T-cell (primary cell): ENCODE results near the gene AIRE. TPM values are rescaled to one million over a fixed set of nuclear protein-coding genes. Genes with fewer than 3 reads are reported as not detected.
"Not testable (repeated sequence)": the region's sequence is repeated elsewhere in the genome, so short reads cannot be mapped to it uniquely, and the experiment has no call there.

Experiments
- ATAC-seq, 4 experiments: fragments of 200-7000 bp in 3 of 4; fragments of 150-1000 bp in 1 of 4; cut with Tn5 transposase; replicated peaks in 1 of 4; 1 replicate in 3 of 4; 2 replicates in 1 of 4; pipeline ENCODE4 v1.10.0; 2021; ENCODE audit warnings: moderate library complexity in 3 of 4, mild to moderate bottlenecking in 2 of 4, moderate number of reproducible peaks in 1 of 4
- CTCF ChIA-PET, 2 donors: fragments of 300-600 bp; sonication (Branson Sonifier 250); formaldehyde crosslinking; loops; one replicate each; lab custom pipeline; 2022; ENCODE audit warnings: antibody characterized with exemption in 2 of 2; lab: Charles Lee
- POLR2A ChIA-PET, 2 donors: fragments of 300-600 bp; sonication (Branson Sonifier 250); formaldehyde crosslinking; loops; one replicate each; lab custom pipeline; 2022; ENCODE audit warnings: antibody characterized with exemption in 2 of 2; lab: Charles Lee
- DNase-seq, 35 experiments: peaks; one replicate each; pipeline versions ENCODE4 v3.0.0 to v3.0.0-alpha.2; 2013 to 2023
- H3K27ac ChIP-seq: one replicate; pipeline ENCODE4 v1.5.1; 2013; ENCODE audit warnings: low read length
- H3K27me3 ChIP-seq, 2 experiments: replicated peaks in 1 of 2; 1 replicate in 1 of 2; 2 replicates in 1 of 2; pipeline versions ENCODE4 v1.6.1 to v1.7.0; 2013; ENCODE audit warnings: low read length in 1 of 2, mixed read lengths in 1 of 2; ENCODE audit not compliant: control insufficient read depth in 2 of 2, insufficient read depth in 2 of 2; ENCODE audit errors: extremely low read depth in 1 of 2
- H3K36me3 ChIP-seq, 2 donors: 1 replicate in 1 of 2; 2 replicates in 1 of 2; pipeline versions ENCODE4 v1.6.1 to v1.7.0; 2013; ENCODE audit warnings: low read length in 1 of 2; ENCODE audit not compliant: control insufficient read depth in 2 of 2, insufficient read depth in 1 of 2; ENCODE audit errors: extremely low read depth in 1 of 2
- H3K4me1 ChIP-seq, 2 experiments: 1 replicate in 1 of 2; 2 replicates in 1 of 2; pipeline versions ENCODE4 v1.6.1 to v1.7.0; 2013; ENCODE audit warnings: low read length in 2 of 2, mixed read lengths in 1 of 2; ENCODE audit not compliant: insufficient read depth in 2 of 2, control insufficient read depth in 1 of 2; ENCODE audit errors: extremely low read depth in 1 of 2
- H3K4me3 ChIP-seq, 2 donors: 1 replicate in 1 of 2; 2 replicates in 1 of 2; pipeline versions ENCODE4 v1.5.1 to v1.7.0; 2013; ENCODE audit warnings: mild to moderate bottlenecking in 2 of 2, low read length in 1 of 2, moderate library complexity in 1 of 2; ENCODE audit not compliant: control insufficient read depth in 1 of 2; ENCODE audit errors: extremely low read depth in 1 of 2
- H3K9me3 ChIP-seq: 2 replicates; pipeline ENCODE4 v1.7.0; 2013
- H3K27ac Mint-ChIP-seq, 2 donors: one replicate each; pipeline ENCODE4 v1.8.0; 2020 to 2021; ENCODE audit warnings: mild to moderate bottlenecking in 2 of 2, mixed read lengths in 2 of 2
- H3K27me3 Mint-ChIP-seq, 2 donors: one replicate each; pipeline ENCODE4 v1.8.0; 2021 to 2022; ENCODE audit warnings: mixed read lengths in 2 of 2
- H3K36me3 Mint-ChIP-seq: one replicate; pipeline ENCODE4 v1.8.0; 2021; ENCODE audit warnings: mixed read lengths
- H3K4me1 Mint-ChIP-seq, 3 donors: one replicate each; pipeline ENCODE4 v1.8.0; 2020 to 2022; ENCODE audit warnings: mixed read lengths in 3 of 3, mild to moderate bottlenecking in 1 of 3
- H3K4me3 Mint-ChIP-seq, 3 donors: one replicate each; pipeline ENCODE4 v1.8.0; 2020 to 2022; ENCODE audit warnings: mild to moderate bottlenecking in 3 of 3, mixed read lengths in 3 of 3, moderate library complexity in 3 of 3
- H3K9me3 Mint-ChIP-seq, 3 donors: one replicate each; pipeline ENCODE4 v1.8.0; 2020 to 2022; ENCODE audit warnings: mixed read lengths in 3 of 3
- WGBS: methylation state at CpG from one replicate; pipeline ENCODE4 v1.1.5; 2013; ENCODE audit warnings: missing lambda C conversion rate; ENCODE audit not compliant: insufficient coverage; 5-methylcytosine and 5-hydroxymethylcytosine counted together
- total RNA-seq, 35 experiments: library from RNA in 6 of 35; stranded (reverse) in 6 of 35; fragments of 120-200 nt in 1 of 35; gene quantifications; one replicate each; pipeline versions ENCODE4 v1.2.1 to v1.2.4 and lab custom pipeline; 2013 to 2026

AIRE gene
- total RNA-seq, 5 donors from 2014 or later (not counting 1 experiment from before 2014, with no cell fraction given), result 0.10 to 1.2 (median 0.47) TPM; not detected in 1

DNA sequence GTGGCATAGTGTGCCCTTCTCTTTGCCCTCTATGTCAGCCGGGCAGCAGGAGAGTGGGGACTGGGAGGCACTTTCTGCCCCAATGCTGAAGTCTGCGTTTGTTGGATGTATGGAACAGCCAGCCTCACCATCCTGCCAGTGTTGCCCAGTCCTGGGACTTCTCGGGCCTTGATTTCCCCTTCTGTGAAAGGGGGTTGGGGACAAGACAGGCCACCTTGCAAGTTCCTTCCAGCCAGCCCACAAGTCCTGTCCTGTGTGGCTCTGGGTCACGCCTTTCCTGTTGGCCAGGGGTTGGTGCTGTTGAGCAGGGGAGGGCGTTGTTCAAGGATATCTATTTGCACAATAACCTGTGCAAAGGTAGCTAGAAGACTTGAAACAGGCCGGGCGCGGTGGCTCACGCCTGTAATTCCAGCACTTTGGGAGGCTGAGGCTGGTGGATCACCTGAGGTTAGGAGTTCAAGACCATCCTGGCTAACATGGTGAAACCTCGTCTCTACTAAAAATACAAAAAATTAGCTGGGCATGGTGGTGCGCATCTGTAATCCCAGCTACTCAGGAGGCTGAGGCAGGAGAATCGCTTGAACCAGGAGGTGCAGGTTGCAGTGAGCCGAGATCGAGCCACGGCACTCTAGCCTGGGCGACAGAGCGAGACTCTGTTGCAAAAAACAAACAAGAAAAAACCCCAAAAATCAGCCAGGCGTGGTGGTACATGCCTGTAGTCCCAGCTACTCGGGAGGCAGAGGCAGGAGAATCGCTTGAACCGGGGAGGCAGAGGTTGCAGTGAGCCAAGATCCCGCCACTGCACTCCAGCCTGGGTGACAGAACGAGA is 17.1 kb downstream of the AIRE start:
- peaks cover 50 to 63% (median 55%) of the 10 kb centered on the region in 3 donors for H3K4me1 Mint-ChIP-seq
- H3K9me3 Mint-ChIP-seq, H3K27me3 Mint-ChIP-seq, ATAC-seq, H3K36me3 Mint-ChIP-seq, H3K27me3 ChIP-seq, H3K9me3 ChIP-seq, H3K27ac ChIP-seq, H3K4me3 ChIP-seq, DNase-seq, POLR2A ChIA-PET: not testable (repeated sequence)
- Histone ChIP-seq H3K4me1 (peaks cover 15 to 61% of the 10 kb centered on the region in 2 experiments), H3K36me3 (peaks cover 4 to 16% of the 10 kb centered on the region in 2 donors)
- peak overlapping the region; percentile 41 to 83 (median 61) for H3K4me3 Mint-ChIP-seq
- WGBS, result 92% methylated on average over 9 of the region's 23 CpGs
- H3K27ac Mint-ChIP-seq, result peak overlapping the region; percentile 64 to 72
- CTCF ChIA-PET, result interaction anchor here in 1 of 2 donors (0.9 kb wide), 1 partner anchor 219 kb away, joined by 3 read pairs; no protein-coding TSS in a partner anchor

GRCh38 chr21:44303490-44303981 is 17.9 kb downstream of the AIRE start:
- peaks cover 4 to 22% of the 10 kb centered on the region in 2 donors for H3K36me3 ChIP-seq
- Mint-ChIP-seq H3K27me3 (no peaks in the 10 kb centered on the region), H3K27ac (peak overlapping the region; percentile 89 to 90), H3K4me1 (peaks cover 42 to 61% (median 50%) of the 10 kb centered on the region in 3 donors), H3K9me3 (no peaks in the 10 kb centered on the region), H3K36me3 (peaks cover 3% of the 10 kb centered on the region), H3K4me3 (peak overlapping the region; percentile 41 to 83 (median 67))
- ChIA-PET POLR2A (no interaction called here), CTCF (interaction anchor here in 1 of 2 donors (0.9 kb wide), 1 partner anchor 220 kb away, joined by 3 read pairs; no protein-coding TSS in a partner anchor)
- 94% methylated on average over 7 of the region's 12 CpGs for WGBS
- no peaks in the 10 kb centered on the region for H3K27me3 ChIP-seq
- DNase-seq (peak in 2 of 35 experiments; percentile 23 to 25), ATAC-seq (no peak)
- peaks cover 13 to 55% of the 10 kb centered on the region in 2 experiments for H3K4me1 ChIP-seq
- no peaks in the 10 kb centered on the region for H3K9me3 ChIP-seq
- no peak overlapping the region for H3K27ac ChIP-seq
- H3K4me3 ChIP-seq, result no peak overlapping the region

- H3K27ac ChIP-seq, result no peak overlapping the region
- ATAC-seq (no peak), DNase-seq (no peak)
- ChIA-PET POLR2A (no interaction called here), CTCF (no interaction called here)
- no peaks in the 10 kb centered on the region for H3K27me3 Mint-ChIP-seq
- no peaks in the 10 kb centered on the region for H3K9me3 Mint-ChIP-seq
- H3K36me3 Mint-ChIP-seq, result peaks cover 3% of the 10 kb centered on the region
- H3K27ac Mint-ChIP-seq, result peak overlapping the region in 1 of 2 donors; percentile 90
- peak overlapping the region in 2 of 3 donors; percentile 41 to 83 for H3K4me3 Mint-ChIP-seq
- H3K27me3 ChIP-seq, result no peaks in the 10 kb centered on the region
- peaks cover 13 to 52% of the 10 kb centered on the region in 2 experiments for H3K4me1 ChIP-seq
- no peak overlapping the region for H3K4me3 ChIP-seq
- peaks cover 6 to 22% of the 10 kb centered on the region in 2 donors for H3K36me3 ChIP-seq
- WGBS, result 95% methylated on average over 14 of the region's 16 CpGs
- peaks cover 38 to 57% (median 47%) of the 10 kb centered on the region in 3 donors for H3K4me1 Mint-ChIP-seq
- no peaks in the 10 kb centered on the region for H3K9me3 ChIP-seq
These were observed 18.4 kb downstream of the AIRE start for GRCh38 chr21:44304011-44304616.

- no peaks in the 10 kb centered on the region for H3K27me3 ChIP-seq
- POLR2A ChIA-PET, result no interaction called here
- peaks cover 3% of the 10 kb centered on the region for H3K36me3 Mint-ChIP-seq
These were observed 19.2 kb downstream of the AIRE start for GRCh38 chr21:44304877-44305293.

GRCh38 chr21:44305691-44306090 is 20.0 kb downstream of the AIRE start:
- Histone ChIP-seq H3K27ac (no peak overlapping the region), H3K9me3 (no peaks in the 10 kb centered on the region), H3K4me1 (peaks cover 12 to 44% of the 10 kb centered on the region in 2 experiments), H3K27me3 (no peaks in the 10 kb centered on the region), H3K36me3 (peaks cover 12 to 29% of the 10 kb centered on the region in 2 donors), H3K4me3 (no peak overlapping the region)
- POLR2A ChIA-PET, result no interaction called here
- 84% methylated on average over 8 of the region's 9 CpGs for WGBS
- Mint-ChIP-seq H3K4me1 (peaks cover 38 to 51% (median 43%) of the 10 kb centered on the region in 3 donors), H3K27me3 (no peaks in the 10 kb centered on the region), H3K4me3 (no peak overlapping the region), H3K27ac (no peak overlapping the region), H3K36me3 (peaks cover 3% of the 10 kb centered on the region), H3K9me3 (no peaks in the 10 kb centered on the region)
- DNase-seq (no peak), ATAC-seq (no peak)
- CTCF ChIA-PET, result no interaction called here

More at GRCh38 chr21:44304877-44305293, 19.2 kb downstream of the AIRE start:
- H3K27ac Mint-ChIP-seq, result peak overlapping the region; percentile 65 to 69
- H3K4me1 Mint-ChIP-seq, result peaks cover 38 to 53% (median 44%) of the 10 kb centered on the region in 3 donors
- ATAC-seq, result peak in 1 of 4 experiments; percentile 58
- H3K9me3 Mint-ChIP-seq, result no peaks in the 10 kb centered on the region
- Histone ChIP-seq H3K36me3 (peaks cover 8 to 22% of the 10 kb centered on the region in 2 donors), H3K9me3 (no peaks in the 10 kb centered on the region), H3K4me3 (no peak overlapping the region), H3K27ac (no peak overlapping the region), H3K4me1 (peaks cover 13 to 47% of the 10 kb centered on the region in 2 experiments)
- peak overlapping the region in 1 of 3 donors; percentile 30 for H3K4me3 Mint-ChIP-seq
- CTCF ChIA-PET, result interaction anchor here in 1 of 2 donors (0.6 kb wide), 1 partner anchor 29 kb away, joined by 3 read pairs; no protein-coding TSS in a partner anchor
- 90% methylated on average over 4 of the region's 8 CpGs for WGBS
- H3K27me3 Mint-ChIP-seq, result no peaks in the 10 kb centered on the region
- peak in 28 of 35 experiments; percentile 24 to 65 (median 36) for DNase-seq
